Thyroid gland (tissue), 4 donors: ENCODE data around the gene DLGAP1.
"Not testable (repeated sequence)": the region's sequence is repeated elsewhere in the genome, so short reads cannot be mapped to it uniquely, and the experiment has no call there.

Experiments
- POLR2A ChIP-seq, 2 donors: fragments of 450-650 bp; IDR thresholded peaks; one replicate each; pipeline ENCODE4 v1.6.1; 2017; ENCODE audit warnings: antibody characterized with exemption in 2 of 2, mild to moderate bottlenecking in 2 of 2, moderate library complexity in 1 of 2
- TF ChIP-seq, protein P1 (sequence below), 6 experiments: fragments of 200-600 bp in 3 of 6; fragments of 450-650 bp in 3 of 6; sonication (generic) in 3 of 6; IDR thresholded peaks; one replicate each; pipeline ENCODE4 v1.5.1; 2016 to 2019; ENCODE audit warnings: antibody characterized with exemption in 6 of 6, mild to moderate bottlenecking in 2 of 6, inconsistent platforms in 1 of 6, moderate library complexity in 1 of 6

DNA sequence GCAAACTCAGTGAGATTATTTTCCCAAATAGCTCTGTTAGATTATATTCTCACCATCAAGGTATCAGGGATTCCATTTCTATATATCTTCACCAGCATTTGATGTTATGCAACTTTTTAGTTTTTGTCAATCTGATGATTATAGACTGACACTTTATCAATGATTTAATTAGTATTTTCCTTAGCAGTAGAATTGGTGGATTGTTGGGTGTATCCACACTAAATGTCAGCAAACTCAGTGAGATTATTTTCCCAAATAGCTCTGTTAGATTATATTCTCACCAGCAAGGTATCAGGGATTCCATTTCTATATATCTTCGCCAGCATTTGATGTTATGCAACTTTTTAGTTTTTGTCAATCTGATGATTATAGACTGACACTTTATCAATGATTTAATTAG, 432.4 kb downstream of the DLGAP1 start:
- TF ChIP-seq, protein P1, sequence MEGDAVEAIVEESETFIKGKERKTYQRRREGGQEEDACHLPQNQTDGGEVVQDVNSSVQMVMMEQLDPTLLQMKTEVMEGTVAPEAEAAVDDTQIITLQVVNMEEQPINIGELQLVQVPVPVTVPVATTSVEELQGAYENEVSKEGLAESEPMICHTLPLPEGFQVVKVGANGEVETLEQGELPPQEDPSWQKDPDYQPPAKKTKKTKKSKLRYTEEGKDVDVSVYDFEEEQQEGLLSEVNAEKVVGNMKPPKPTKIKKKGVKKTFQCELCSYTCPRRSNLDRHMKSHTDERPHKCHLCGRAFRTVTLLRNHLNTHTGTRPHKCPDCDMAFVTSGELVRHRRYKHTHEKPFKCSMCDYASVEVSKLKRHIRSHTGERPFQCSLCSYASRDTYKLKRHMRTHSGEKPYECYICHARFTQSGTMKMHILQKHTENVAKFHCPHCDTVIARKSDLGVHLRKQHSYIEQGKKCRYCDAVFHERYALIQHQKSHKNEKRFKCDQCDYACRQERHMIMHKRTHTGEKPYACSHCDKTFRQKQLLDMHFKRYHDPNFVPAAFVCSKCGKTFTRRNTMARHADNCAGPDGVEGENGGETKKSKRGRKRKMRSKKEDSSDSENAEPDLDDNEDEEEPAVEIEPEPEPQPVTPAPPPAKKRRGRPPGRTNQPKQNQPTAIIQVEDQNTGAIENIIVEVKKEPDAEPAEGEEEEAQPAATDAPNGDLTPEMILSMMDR (IDR thresholded peaks at IDR 0.05), result not testable (repeated sequence)
- not testable (repeated sequence) for TF ChIP-seq POLR2A (IDR thresholded peaks at IDR 0.05)
